ENCODE results near the gene SDK1.

Gene SDK1

DNA sequence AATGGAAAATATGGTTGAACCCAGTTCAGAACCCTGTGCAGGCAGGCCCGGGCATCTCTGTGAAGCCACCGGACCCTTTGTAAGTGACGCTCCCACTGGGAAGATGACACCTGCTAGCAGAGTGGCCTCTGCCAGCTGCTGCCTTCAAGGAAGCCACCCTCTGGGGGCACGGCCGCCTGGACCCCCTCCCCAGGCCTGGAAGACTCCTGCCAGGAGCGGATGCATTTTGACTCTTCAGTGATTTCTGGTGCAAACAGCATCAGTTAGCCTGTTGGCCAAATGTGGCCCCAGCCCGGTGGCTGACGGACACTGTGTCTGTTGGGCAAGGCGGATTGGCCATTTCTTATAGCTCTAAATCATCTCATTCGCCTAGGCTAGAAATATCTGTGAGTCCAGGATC lies 867.0 kb downstream of the SDK1 start:
- TF ChIP-seq, protein P1, sequence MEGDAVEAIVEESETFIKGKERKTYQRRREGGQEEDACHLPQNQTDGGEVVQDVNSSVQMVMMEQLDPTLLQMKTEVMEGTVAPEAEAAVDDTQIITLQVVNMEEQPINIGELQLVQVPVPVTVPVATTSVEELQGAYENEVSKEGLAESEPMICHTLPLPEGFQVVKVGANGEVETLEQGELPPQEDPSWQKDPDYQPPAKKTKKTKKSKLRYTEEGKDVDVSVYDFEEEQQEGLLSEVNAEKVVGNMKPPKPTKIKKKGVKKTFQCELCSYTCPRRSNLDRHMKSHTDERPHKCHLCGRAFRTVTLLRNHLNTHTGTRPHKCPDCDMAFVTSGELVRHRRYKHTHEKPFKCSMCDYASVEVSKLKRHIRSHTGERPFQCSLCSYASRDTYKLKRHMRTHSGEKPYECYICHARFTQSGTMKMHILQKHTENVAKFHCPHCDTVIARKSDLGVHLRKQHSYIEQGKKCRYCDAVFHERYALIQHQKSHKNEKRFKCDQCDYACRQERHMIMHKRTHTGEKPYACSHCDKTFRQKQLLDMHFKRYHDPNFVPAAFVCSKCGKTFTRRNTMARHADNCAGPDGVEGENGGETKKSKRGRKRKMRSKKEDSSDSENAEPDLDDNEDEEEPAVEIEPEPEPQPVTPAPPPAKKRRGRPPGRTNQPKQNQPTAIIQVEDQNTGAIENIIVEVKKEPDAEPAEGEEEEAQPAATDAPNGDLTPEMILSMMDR (IDR thresholded peaks at IDR 0.05; ENCODE audit: low read depth, low read length) = no peak
- DNase-seq = no peak
- no peaks in the 10 kb centered on the region for H3K36me3 ChIP-seq
- H3K4me3 ChIP-seq (ENCODE audit: low read depth, low read length) = no peak overlapping the region
- H3K9me3 ChIP-seq = peaks cover 2% of the 10 kb centered on the region; the same call in 1 of the 2 replicates
- no peaks in the 10 kb centered on the region for H3K27me3 ChIP-seq
- no peaks in the 10 kb centered on the region for H3K4me1 ChIP-seq

- no peaks in the 10 kb centered on the region for H3K4me1 ChIP-seq
- no peaks in the 10 kb centered on the region for H3K36me3 ChIP-seq
- no peak for DNase-seq
- peaks cover 2% of the 10 kb centered on the region; the same call in 1 of the 2 replicates for H3K9me3 ChIP-seq
- H3K4me3 ChIP-seq (ENCODE audit: low read depth, low read length) = no peak overlapping the region
- TF ChIP-seq, protein P1 (IDR thresholded peaks at IDR 0.05; ENCODE audit: low read depth, low read length) = no peak
- H3K27me3 ChIP-seq = no peaks in the 10 kb centered on the region
Measured at GRCh38 chr7:4168541-4168940, 867.5 kb downstream of the SDK1 start.

DNA sequence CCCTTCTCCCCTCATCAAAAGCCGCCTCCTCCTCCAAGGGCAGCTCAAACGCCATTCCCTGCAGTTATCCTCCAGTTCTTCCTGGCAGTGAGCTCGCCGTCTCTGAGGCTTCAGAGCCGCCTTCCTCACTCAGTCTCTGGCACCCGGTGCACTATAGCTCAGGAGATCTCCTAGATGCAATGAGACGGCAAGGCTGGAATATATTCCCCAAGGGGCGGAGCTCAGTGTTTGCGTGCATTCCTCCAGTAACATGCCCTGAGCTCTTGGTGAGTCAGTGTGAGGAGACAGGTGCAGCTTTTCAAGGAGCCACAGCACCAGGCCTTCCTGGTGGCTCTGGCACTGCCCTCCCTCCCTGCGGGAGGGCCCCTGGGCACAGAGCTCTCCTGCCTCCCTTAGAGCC lies 868.4 kb downstream of the SDK1 start:
- no peaks in the 10 kb centered on the region for H3K27me3 ChIP-seq
- TF ChIP-seq, protein P1 (IDR thresholded peaks at IDR 0.05; ENCODE audit: low read depth, low read length) = no peak
- DNase-seq = no peak

GRCh38 chr7:4170997-4171786 lies 870.1 kb downstream of the SDK1 start:
- DNase-seq = no peak
- TF ChIP-seq, protein P1 (IDR thresholded peaks at IDR 0.05; ENCODE audit: low read depth, low read length) = no peak
- H3K4me3 ChIP-seq (ENCODE audit: low read depth, low read length) = no peak overlapping the region
- H3K9me3 ChIP-seq = peaks cover 6% of the 10 kb centered on the region; the same call in 1 of the 2 replicates
- no peaks in the 10 kb centered on the region for H3K27me3 ChIP-seq
- no peaks in the 10 kb centered on the region for H3K4me1 ChIP-seq
- no peaks in the 10 kb centered on the region for H3K36me3 ChIP-seq

More for the DNA sequence above, 868.4 kb downstream of the SDK1 start:
- peaks cover 2% of the 10 kb centered on the region; the same call in 1 of the 2 replicates for H3K9me3 ChIP-seq
- H3K4me1 ChIP-seq = no peaks in the 10 kb centered on the region
- no peaks in the 10 kb centered on the region for H3K36me3 ChIP-seq
- no peak overlapping the region for H3K4me3 ChIP-seq (ENCODE audit: low read depth, low read length)

GRCh38 chr7:4172883-4173282 lies 871.8 kb downstream of the SDK1 start:
- no peaks in the 10 kb centered on the region for H3K27me3 ChIP-seq
- H3K4me3 ChIP-seq (ENCODE audit: low read depth, low read length) = no peak overlapping the region
- H3K36me3 ChIP-seq = no peaks in the 10 kb centered on the region
- DNase-seq = no peak
- peaks cover 6% of the 10 kb centered on the region; the same call in 1 of the 2 replicates for H3K9me3 ChIP-seq
- TF ChIP-seq, protein P1 (IDR thresholded peaks at IDR 0.05; ENCODE audit: low read depth, low read length) = no peak
- H3K4me1 ChIP-seq = no peaks in the 10 kb centered on the region

GRCh38 chr7:4173615-4174014 lies 872.6 kb downstream of the SDK1 start:
- no peak for DNase-seq
- Histone ChIP-seq H3K36me3 (no peaks in the 10 kb centered on the region), H3K9me3 (peaks cover 6% of the 10 kb centered on the region; the same call in 1 of the 2 replicates), H3K4me1 (no peaks in the 10 kb centered on the region), H3K4me3 (ENCODE audit: low read depth, low read length) (no peak overlapping the region), H3K27me3 (no peaks in the 10 kb centered on the region)
- TF ChIP-seq, protein P1 (IDR thresholded peaks at IDR 0.05; ENCODE audit: low read depth, low read length) = no peak
